Body of pancreas (tissue), 4 donors: ENCODE data around the gene DENND2A. TPM values are rescaled to one million over a fixed set of nuclear protein-coding genes. Genes with fewer than 3 reads are reported as not detected.

Experiments used
- ATAC-seq: fragments of 150-250 bp; one replicate; pipeline ENCODE4 v1.9.1; 2016
- DNase-seq, 4 donors: peaks; one replicate each; pipeline ENCODE4 v3.0.0-alpha.2; 2019
- H3K27ac ChIP-seq, 4 donors: fragments of 200-600 bp; sonication (generic); 1 replicate in 3 of 4; 2 replicates in 1 of 4; pipeline versions ENCODE4 v1.5.1 to v1.6.1; 2016 to 2019; ENCODE audit warnings: mild to moderate bottlenecking in 1 of 4, mixed read lengths in 1 of 4, moderate library complexity in 1 of 4
- H3K27me3 ChIP-seq, 2 donors: fragments of 200-600 bp; sonication (generic); one replicate each; pipeline ENCODE4 v1.6.0; 2016; ENCODE audit warnings: mild to moderate bottlenecking in 1 of 2
- H3K36me3 ChIP-seq, 2 donors: fragments of 200-600 bp; sonication (generic); replicated peaks in 1 of 2; 2 replicates each; pipeline ENCODE4 v1.5.1; 2016; ENCODE audit warnings: low read depth in 2 of 2; ENCODE audit not compliant: insufficient read depth in 1 of 2
- H3K4me1 ChIP-seq: fragments of 200-600 bp; sonication (generic); one replicate; pipeline ENCODE4 v1.6.0; 2016
- H3K4me3 ChIP-seq, 2 donors: fragments of 200-600 bp; sonication (generic); 1 replicate in 1 of 2; 2 replicates in 1 of 2; pipeline ENCODE4 v1.5.1; 2016 to 2019
- H3K9me3 ChIP-seq, 3 donors: fragments of 200-600 bp; sonication (generic); 1 replicate in 2 of 3; 2 replicates in 1 of 3; pipeline ENCODE4 v1.5.1; 2016
- POLR2A ChIP-seq, 3 donors: fragments of 450-650 bp; IDR thresholded peaks; one replicate each; pipeline ENCODE4 v1.6.1; 2016; ENCODE audit warnings: antibody characterized with exemption in 3 of 3, mild to moderate bottlenecking in 2 of 3
- WGBS, 2 donors: methylation state at CpG; one replicate each; pipeline ENCODE4 v1.1.5; 2017; 5-methylcytosine and 5-hydroxymethylcytosine counted together
- intact Hi-C: fragments of 100-400 bp; cut with DNase I; formaldehyde crosslinking; loops from one replicate; pipeline ENCODE4 v1.15.1; 2023
- total RNA-seq, 2 donors: library from RNA; depleted of rRNA; stranded (reverse); fragments of >200 nt; gene quantifications; one replicate each; pipeline ENCODE4 v1.1.0, GENCODE V29; 2016
- TF ChIP-seq, protein P1 (sequence below), 7 experiments: fragments of 450-650 bp in 4 of 7; fragments of 200-600 bp in 3 of 7; sonication (generic) in 3 of 7; IDR thresholded peaks; one replicate each; pipeline ENCODE4 v1.5.1; 2016 to 2019; ENCODE audit warnings: antibody characterized with exemption in 7 of 7

The DENND2A gene
- total RNA-seq, 2 donors from 2014 or later, result 2.6 to 7.3 TPM

DNA sequence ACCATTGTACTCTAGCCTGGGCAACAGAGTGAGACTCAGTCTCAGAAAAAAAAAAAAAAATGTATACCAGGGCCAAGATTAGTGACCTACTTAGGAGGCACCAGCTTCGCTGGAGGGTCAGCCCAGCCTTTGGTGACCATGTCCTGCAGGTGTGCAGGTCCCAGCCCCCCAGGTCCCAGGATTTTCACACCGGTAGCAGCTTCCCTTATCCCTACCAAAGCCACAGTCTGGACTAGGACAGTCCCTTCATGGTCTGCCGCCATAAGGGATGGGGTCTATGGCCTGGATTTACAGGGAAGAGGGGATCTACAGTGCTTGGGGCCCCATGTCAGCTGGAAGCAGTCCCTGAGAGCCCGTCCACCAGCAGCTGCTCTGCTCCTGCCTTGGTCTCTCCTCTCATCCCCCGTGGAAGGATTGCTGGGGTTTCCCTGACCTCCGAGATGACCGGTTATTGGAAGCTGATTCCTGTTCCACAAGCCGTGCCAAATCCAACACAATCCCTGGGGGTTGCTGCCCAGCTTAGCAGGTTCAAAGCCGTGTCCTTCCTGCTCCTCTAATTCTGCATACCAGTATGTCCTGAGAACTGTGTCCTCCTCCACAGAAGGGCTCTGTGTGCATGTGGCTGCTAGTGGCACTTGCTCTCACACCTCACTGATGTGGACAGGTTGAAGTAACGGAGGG is 44.9 kb upstream of the DENND2A start:
- Histone ChIP-seq H3K27ac (no peak overlapping the region), H3K36me3 (peaks cover 0 to 6% of the 10 kb centered on the region in 2 donors), H3K27me3 (no peaks in the 10 kb centered on the region), H3K4me1 (no peaks in the 10 kb centered on the region), H3K4me3 (no peak overlapping the region), H3K9me3 (no peaks in the 10 kb centered on the region)
- no peak for TF ChIP-seq POLR2A (IDR thresholded peaks at IDR 0.05)
- TF ChIP-seq, protein P1, sequence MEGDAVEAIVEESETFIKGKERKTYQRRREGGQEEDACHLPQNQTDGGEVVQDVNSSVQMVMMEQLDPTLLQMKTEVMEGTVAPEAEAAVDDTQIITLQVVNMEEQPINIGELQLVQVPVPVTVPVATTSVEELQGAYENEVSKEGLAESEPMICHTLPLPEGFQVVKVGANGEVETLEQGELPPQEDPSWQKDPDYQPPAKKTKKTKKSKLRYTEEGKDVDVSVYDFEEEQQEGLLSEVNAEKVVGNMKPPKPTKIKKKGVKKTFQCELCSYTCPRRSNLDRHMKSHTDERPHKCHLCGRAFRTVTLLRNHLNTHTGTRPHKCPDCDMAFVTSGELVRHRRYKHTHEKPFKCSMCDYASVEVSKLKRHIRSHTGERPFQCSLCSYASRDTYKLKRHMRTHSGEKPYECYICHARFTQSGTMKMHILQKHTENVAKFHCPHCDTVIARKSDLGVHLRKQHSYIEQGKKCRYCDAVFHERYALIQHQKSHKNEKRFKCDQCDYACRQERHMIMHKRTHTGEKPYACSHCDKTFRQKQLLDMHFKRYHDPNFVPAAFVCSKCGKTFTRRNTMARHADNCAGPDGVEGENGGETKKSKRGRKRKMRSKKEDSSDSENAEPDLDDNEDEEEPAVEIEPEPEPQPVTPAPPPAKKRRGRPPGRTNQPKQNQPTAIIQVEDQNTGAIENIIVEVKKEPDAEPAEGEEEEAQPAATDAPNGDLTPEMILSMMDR (IDR thresholded peaks at IDR 0.05), result no peak
- intact Hi-C loops, result no loop called here
- ATAC-seq (no peak), DNase-seq (no peak)
- WGBS, 2 donors, result 68 to 80% methylated on average over 5 to 10 of the region's 10 CpGs

DNA sequence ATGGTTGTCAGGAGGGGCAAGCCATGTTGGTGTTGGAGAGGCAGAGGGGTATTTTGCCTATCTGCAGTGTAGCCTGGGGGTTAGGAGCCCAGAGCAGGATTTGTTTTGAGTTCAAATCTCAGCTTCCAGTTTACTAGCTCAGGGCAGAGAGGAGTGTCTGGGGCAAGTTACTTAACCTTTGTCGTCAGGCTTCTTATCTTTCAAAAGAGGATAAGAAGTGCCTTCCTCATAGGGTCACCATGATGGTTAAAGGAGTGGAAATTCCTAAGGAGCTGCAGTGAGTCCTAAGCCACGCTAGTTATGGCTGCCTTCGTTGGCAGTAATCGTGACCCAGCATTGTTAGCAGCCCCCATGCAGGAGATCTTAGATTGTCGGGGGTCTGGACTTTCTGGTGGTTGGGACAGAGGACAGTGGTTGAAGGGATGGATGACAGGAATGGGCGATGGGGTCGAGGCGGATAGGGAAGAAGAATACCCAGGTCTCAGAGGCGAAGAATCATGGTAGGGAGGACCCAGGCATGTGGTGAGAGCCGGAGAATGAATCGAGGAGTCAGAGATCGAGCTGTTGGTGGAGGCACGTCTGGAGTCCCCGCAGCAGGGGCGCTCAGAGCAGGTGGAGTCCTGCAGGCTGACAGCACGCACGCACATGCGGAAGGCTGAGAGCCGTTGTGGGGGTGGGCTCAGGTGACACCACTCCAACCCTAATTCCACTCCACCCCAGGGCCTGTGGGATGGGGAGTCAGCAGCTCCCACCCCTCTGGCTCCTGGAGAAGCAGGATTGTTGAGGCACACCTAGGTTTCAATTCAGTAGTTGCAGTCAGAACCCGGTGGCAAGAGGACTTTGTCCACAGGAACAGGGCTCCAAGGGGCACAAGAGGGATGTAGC is 43.7 kb upstream of the DENND2A start:
- Histone ChIP-seq H3K4me3 (no peak overlapping the region), H3K9me3 (no peaks in the 10 kb centered on the region), H3K4me1 (no peaks in the 10 kb centered on the region), H3K27me3 (no peaks in the 10 kb centered on the region), H3K27ac (no peak overlapping the region), H3K36me3 (peaks cover 0 to 6% of the 10 kb centered on the region in 2 donors)
- ATAC-seq (no peak), DNase-seq (no peak)
- 89 to 94% methylated on average over 20 of the region's 20 CpGs for WGBS, 2 donors
- intact Hi-C loops, result no loop called here
- TF ChIP-seq, protein P1 (IDR thresholded peaks at IDR 0.05), result no peak
- TF ChIP-seq POLR2A (IDR thresholded peaks at IDR 0.05), result no peak

DNA sequence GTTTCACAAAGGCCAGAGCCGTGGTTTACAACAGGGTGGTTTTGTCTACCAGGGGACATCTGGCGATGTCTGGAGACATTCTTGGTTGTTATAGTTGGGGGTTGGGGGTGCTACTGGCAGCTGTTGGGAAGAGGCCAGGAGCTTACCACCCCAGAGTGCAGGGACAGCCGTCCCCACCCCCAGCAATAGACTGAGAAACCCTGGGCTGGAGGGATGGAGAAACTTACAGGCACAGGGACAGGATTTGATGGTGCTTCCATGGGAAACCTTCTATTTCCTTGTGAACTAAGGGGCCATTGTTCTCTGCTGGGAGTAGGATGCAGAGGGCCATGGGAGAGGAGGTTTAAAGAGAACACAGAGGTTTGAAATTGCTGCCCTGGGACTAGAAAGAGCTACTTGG is 43.0 kb upstream of the DENND2A start:
- 85 to 90% methylated on average over 2 to 3 of the region's 3 CpGs for WGBS, 2 donors
- H3K27me3 ChIP-seq, result no peaks in the 10 kb centered on the region
- DNase-seq (no peak), ATAC-seq (no peak)
- no peaks in the 10 kb centered on the region for H3K9me3 ChIP-seq
- no peak overlapping the region for H3K27ac ChIP-seq
- TF ChIP-seq POLR2A (IDR thresholded peaks at IDR 0.05), result no peak
- TF ChIP-seq, protein P1 (IDR thresholded peaks at IDR 0.05), result no peak
- H3K4me3 ChIP-seq, result no peak overlapping the region
- H3K36me3 ChIP-seq, result peaks cover 0 to 6% of the 10 kb centered on the region in 2 donors
- intact Hi-C loops, result no loop called here
- H3K4me1 ChIP-seq, result no peaks in the 10 kb centered on the region

DNA sequence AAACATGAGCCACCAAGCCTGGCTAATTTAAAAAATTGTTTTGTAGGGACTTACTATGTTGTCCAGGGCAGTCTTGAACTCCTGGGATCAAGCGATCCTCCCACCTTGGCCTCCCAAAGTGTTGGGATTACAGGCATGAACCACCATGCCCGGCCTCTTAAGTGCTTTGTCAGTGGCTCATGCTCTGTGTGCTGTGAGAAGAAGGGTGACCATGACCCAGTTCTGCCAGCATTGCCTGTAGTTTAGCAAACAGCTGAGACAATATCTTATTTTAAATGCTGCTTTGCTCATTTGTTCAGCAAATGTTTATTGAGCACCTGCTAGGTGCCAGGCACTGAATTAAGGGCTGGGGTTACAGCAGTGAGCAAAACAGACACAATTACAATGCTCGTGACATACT is 41.2 kb upstream of the DENND2A start:
- intact Hi-C loops, result no loop called here
- no peak for DNase-seq
- WGBS, 2 donors, result 91 to 92% methylated on average over 2 to 3 of the region's 3 CpGs

More for the DNA sequence above, 41.2 kb upstream of the DENND2A start:
- no peaks in the 10 kb centered on the region for H3K27me3 ChIP-seq
- ATAC-seq, result no peak
- H3K36me3 ChIP-seq, result peaks cover 0 to 3% of the 10 kb centered on the region in 2 donors
- H3K4me3 ChIP-seq, result no peak overlapping the region
- H3K9me3 ChIP-seq, result no peaks in the 10 kb centered on the region
- no peak overlapping the region for H3K27ac ChIP-seq
- TF ChIP-seq, protein P1 (IDR thresholded peaks at IDR 0.05), result no peak
- TF ChIP-seq POLR2A (IDR thresholded peaks at IDR 0.05), result no peak
- H3K4me1 ChIP-seq, result no peaks in the 10 kb centered on the region
